Activated CD4-positive, CD25-positive, alpha-beta regulatory T cell (primary cell): ENCODE data around the gene ADCYAP1R1.

Experiments
- DNase-seq, 4 experiments: peaks; one replicate each; lab custom pipeline; 2025; lab: John Stamatoyannopoulos, UW

ADCYAP1R1 gene

DNA sequence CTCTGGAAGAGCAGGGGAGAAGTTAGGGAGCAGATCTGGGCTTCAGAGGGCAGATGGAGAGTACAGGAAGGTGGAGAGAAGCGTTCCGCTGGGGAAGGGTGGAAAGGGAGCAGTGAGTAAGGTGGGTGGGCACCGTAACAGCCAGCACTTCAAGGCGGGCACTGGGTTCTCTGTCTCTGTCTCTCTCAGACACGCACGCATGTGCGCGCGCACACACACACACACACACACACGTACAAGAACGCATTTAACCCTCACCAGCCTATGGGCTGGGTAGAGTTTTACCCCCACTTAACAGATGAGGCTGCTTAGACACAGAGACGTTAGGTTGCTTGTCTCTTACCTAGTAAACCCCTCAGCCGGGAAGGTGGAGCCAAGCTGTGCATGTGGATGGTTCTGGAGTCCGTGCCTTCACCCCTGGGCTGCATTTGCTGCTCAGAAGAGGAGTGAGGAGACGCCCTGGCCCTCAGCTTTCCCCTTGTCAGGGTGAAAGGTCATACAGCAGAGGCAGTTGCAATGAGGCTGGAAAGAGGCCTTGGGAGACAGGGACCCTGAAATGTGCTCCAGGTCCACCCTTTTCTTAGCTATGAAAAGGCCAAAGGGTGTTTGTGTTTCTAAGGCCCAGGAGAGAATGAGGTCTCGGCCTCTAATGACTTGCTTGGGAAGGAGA lies 16.0 kb downstream of the ADCYAP1R1 start:
- no peak for DNase-seq

DNA sequence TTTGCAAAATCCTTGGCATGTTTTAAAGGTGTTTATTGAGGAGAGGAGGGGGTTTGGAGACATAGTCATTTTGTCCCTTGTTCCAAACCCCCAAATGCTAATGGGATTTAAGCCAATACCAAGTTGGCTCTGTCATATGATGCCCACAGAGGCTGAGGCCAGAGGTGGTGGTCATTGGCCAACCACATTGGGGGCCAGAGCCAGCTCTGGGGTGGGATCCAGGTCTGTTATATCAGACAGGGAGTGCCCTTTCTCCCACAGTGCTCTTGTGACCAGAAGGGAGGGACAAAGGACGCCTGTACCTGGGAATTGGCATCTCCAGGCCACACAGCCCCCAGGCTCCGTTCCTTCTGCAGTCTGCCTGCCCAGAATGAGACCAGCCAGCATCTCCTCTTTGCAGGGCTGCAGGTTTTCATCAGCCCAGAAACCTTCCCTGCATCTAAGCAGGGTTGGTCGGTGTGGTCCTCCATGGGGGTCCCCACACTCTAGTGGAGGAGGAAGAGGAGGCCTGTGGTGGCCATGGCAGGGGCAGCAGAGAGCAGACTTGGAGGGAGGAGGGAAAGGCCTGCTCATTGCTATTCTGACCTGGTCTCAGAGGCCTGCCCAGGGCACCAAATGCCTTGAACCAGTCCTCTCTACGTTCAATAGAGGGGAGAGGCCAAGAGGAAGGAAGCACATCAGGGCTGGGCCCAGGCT lies 17.9 kb downstream of the ADCYAP1R1 start:
- DNase-seq = no peak

DNA sequence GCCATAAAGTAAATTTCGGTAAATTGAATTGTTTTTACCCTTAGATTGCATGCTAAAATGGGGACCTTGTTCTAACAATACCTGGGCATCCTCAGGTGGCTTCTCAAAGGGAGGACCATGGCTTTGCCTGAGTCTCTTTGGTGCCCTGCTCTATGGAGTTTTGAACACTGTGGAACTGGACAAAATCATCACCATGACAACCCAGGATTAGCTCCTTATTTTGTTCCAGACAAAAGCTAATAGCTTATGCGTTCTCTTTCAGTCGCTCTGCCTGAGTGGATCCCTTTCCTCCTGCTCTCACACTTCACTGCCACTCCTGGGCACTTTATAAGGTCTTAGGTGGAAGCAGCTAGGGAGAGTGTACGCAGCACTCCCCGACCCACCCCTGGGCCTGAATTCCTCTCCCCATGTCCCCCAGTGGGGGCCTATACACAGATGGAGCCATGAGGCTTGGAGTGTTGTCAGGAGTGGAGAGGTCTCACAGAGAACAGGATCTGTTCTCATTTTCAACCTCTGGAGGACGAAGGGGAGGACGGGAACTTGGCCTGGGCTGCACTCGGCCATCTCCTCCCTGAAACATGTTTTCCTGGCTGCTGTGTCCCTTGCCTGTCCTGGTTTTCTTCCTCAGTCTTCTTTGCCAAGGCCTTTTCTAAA lies 19.0 kb downstream of the ADCYAP1R1 start:
- DNase-seq = no peak

DNA sequence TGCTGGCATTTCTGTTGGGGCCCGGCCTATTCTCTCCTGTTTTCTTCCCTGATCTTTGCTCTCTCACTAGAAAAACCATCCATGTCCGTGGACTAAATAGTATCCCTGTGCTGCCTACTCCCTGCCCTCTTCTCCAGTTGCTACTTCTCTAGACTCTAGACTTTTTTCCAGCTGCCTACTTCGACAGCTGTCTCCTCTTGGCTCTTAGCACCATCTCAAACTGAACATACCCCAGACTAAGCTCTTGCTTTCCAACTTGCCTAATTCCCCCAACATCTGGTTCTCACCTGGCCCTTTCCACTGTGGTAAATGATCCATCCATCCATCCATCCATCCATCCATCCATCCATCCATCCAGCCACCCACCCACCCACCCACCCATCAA lies 19.5 kb downstream of the ADCYAP1R1 start:
- DNase-seq = no peak

DNA sequence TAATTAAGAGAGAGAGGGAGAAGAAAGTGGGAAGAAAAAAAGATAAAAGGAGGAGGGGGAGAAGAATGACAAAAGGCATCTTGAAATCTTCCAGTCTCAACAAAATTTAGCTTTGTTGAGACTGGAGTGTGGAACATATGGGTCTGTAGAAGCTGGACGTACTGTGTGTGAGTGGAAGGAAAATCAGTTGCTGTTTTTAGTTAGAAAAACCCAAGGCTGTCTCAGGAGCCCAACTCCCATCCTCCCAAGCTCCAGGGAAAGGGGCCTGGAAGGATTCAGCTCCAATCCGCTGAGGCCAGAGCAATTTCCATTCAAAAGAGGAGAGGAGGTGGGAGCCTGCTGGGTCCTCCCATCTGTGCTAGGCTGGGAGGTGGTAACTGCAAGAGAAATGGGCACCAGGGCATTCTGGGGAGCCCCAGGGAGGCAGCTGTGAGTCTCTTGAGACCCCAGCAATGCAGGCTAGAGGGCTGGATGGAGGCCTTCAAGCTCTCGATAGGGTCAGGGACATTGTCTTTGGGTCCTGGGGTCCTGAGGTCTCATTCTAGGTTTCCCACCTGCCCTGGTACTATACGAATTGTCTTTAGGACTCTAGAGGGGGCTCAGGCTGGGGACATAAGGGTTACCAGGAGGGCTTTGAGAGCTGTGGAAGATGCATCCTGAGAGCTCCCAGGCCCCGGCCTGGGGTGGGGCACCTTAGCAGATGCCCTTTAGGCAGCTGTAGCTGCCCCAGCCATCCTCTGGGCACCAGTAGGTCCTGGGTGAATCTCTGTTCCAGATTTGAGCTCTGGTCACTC lies 21.4 kb downstream of the ADCYAP1R1 start:
- no peak for DNase-seq

DNA sequence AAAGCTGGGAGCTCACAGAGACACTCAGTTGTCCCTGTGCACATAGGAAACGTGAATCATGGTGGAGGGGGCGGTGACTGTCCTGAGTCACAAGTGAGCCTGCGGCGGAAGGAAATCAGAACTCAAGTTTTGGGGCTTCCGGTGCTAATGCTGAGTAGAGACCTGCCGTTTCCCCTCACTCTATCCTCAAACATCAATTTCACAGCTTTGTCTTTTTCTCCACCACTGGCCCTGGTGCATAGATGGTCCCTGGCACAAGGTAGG lies 21.9 kb downstream of the ADCYAP1R1 start:
- no peak for DNase-seq

DNA sequence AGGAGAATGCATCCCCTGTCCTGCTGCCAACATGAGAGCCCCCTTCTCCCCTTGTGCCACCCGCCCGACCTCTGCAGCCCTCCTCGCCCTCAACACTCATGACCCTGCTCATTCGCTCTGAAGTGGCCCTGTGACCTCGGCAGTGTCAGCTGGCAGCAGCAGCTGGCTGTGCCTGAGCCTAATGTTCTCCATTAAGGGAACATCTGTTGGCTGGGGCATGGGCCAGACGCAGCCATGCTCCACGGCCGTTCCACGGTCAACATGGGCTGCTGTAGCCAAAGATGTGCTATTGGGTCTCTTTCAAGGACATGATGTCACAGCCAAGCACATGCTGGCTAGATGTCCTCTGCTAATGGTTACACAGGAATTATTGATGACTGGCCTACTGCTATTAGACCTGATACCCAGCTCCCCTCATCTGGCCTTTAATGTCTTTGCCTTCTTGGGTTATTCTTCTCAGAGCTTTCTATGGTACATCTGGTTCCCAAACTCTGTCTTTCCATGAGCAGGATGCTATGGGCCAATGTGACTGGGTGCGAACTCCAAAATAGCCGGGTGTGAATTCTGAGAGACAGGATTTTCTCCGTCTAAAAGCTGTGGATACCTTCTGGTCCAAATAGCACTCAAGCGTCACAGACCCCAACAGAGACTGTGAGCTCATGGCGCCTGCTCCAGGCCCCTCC lies 22.4 kb downstream of the ADCYAP1R1 start:
- no peak for DNase-seq

DNA sequence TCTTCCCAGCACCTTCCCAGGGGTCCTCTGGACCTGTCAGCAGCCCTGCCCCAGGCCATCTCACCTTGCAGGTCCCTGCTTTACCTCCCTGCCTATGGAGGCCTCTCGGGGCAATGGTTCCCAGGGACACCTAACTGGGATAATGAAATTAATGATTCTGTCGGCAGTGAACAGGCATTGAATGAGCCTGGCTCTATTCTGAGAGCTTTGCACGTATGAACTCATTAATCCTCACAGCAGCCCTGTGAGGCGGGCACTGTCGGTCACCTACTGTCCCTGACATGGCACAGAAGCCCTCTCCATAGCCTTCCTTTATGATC lies 22.9 kb downstream of the ADCYAP1R1 start:
- DNase-seq = no peak

DNA sequence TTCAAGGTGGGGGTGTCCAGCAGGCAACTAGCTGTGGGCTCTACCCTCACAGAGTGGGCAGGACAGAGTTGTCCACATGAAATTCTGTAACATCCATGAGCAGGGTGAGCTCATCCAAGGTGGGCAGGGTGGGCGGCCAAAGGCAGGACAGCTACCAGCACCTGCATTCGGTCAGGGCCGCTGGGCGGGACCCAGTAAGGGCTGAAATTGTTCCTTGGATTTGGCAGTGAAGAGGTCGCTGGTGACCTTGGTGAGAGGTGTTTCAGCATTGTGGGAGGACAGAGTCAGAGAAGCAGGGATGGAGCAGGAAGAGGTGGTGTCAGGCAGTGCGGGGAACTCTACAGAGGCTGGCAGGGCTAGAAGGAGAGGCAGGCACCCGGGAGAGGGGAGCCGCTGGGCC lies 23.9 kb downstream of the ADCYAP1R1 start:
- DNase-seq = no peak

DNA sequence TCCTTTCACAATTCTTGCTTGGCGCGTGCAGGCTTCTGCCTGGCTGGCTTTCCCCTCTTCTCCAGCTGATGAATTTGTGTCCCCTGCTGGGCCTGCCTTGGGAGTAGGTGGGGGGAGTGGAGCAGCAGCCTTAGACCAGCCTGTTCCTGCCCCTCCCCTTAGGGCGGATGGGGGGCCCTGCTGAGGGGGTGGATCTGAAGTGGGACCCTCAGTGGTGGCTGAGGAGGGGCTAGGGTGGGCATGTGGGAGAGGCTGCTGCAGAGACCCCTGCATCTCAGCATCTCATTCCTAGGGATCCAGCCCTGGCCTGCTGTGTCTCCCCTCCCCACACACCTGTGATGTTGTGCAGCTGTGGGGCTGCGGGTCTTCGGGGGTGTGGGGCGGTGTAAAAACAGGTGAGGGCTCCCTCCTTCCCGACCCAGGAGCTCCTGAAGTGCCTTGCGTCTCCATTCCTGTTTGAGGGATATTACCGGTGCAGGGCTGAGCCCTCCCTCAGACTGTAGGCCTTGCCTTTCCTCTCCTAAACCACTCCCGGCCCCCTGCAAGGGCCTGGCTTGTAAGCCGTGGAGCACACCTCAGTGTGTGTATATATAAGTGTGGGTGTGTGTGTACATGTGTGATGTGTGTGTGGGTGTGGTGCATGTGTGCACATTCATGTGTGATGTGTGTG lies 24.7 kb downstream of the ADCYAP1R1 start:
- no peak for DNase-seq

DNA sequence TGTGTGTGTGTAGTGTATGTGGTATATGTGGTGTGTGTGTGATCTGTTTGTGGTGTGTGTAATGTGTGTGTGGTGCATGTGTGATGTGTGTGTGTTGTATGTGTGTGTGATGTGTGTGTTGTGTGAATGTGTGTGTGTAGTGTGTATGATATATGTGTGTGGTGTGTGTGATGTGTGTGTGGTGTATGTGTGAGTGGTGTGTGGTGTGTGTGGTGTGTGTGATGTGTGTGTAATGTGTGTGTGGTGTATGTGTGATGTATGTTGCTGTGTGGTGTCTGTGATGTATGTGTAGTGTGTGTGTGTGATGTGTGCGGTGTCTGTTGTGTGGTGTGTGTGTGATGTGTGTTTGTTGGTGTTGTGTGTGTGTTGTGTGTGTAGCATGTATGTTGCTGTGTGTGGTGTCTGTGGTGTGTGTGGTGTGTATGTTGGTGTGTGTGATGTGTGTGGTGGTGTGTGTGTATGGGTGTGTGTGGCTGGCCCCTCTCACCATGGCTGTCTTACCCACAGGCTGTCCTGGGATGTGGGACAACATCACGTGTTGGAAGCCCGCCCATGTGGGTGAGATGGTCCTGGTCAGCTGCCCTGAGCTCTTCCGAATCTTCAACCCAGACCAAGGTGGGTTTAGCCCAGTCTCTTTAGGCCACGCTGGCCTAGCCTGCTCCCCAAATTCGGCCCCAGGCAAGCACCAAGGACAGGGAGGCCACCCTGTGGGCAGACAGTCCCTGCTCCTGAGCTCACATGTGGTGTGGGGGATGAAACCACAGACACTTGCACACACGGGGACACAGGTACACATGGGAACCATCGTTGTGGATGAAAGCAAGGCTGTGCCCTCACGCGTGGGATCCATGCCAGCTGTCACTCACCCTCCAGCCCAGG lies 25.6 kb downstream of the ADCYAP1R1 start:
- DNase-seq = no peak

DNA sequence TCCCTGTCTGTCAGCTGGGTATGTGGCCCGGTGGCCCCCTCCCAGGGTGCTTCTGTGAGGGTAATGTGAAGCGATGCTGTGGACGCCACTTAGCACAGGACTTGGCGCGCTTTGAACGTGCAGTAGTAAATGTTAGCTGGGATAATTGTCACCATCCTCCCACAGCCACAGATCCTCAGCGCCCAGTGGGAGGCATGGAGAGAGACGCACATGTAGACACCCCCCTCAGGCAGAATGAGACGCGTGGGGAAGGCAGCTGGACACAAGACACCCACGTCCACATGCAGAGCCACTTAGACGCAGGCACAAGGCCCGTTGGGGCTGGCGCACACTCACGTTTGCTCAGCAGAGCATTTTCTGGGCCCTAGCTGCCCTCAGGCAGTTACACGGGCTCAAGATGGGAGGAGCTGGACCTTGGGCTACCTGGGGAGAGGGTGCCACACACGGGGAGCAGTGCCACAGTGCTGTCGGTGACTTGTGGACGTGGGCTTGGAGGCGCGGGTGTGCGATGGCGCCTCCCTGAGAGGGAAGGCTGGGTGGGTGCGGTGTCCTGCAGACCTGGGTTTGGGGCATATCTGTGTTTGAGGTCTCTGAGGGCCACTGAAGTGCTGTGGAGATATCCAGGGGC lies 26.4 kb downstream of the ADCYAP1R1 start:
- no peak for DNase-seq

DNA sequence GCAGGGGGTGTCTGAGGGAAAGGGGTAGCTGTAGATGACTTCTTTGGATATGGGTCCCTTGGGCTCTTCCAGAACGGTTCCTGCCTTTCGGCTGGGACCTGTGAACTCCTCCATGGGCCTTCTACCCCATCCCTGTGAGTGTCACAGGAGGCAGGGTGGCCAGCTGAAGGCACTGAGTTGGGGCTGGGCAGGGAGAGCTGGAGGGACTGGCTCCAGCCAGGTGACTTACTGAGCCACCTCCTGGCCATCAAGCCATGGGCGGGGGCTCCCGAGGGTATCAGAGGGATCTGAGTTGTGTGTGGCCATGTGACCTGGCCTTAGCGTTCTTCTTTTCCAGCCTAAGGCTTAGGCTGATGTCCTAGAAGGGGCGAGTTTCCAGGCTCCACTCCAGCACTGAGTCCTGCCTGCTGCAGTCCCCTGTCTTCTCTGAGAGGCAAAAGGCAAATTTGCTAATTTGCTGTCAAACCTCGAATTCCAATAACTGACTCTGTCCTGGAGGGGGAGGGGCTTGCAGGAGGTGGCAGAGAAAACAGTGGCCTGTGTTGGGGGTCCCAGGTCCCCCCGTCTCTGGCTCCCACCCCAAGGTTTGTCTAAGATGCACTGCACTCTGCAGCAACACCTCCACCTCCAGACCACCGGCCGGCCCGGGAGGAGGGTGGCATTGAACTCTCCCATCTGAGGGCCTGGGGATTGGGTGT lies 27.2 kb downstream of the ADCYAP1R1 start:
- DNase-seq = no peak

DNA sequence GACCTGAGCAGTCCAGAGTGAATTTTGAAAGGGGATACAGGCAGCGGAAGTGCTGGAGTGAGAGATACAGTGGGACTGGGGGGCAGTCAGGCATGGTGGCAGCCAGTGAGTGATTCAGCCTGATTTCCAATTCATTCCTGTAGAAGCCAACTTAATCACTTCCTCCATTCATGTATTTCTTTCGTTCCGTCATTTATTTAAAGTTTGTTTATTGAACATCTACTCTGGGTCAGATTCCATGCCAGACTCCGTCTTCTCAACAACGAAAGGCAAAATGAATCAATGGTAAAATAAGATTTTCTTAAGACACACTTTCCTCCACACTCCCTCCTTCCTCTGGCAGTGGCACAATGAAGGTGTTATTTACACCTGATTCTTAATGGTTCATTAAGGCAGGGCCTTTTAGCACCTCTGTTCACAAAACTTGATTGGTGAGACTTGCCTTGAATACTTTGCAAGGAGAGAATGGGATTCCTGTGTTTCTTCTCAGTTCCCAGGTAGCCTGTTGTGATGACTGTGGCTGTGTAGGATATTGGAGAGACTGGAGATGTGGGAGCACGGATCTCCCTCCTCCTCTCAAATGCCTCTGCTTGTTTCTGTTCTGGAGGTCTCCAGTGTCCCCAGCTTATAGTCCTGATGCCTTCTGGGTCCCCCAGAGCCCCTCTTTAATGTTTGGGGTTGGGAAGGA lies 27.9 kb downstream of the ADCYAP1R1 start:
- DNase-seq = no peak

DNA sequence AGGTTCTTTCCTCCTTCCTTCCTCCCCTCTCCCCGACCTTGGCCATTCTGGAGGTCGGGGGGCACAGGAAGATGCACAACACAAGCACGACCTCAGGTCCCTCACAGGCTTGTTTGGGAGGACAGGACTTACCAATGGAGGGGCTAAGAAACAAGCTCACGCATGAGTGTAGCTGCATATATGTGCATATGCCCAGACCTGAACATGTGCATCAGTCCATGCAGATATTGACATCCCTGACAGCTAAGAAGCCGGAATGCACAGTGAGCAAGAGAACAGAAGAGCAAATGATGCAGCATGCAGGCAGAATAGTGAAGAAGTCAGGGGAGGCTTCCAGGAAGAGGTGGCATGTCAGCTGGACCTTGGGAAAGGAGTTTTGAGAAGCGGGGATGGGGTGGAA lies 28.7 kb downstream of the ADCYAP1R1 start:
- DNase-seq = no peak

DNA sequence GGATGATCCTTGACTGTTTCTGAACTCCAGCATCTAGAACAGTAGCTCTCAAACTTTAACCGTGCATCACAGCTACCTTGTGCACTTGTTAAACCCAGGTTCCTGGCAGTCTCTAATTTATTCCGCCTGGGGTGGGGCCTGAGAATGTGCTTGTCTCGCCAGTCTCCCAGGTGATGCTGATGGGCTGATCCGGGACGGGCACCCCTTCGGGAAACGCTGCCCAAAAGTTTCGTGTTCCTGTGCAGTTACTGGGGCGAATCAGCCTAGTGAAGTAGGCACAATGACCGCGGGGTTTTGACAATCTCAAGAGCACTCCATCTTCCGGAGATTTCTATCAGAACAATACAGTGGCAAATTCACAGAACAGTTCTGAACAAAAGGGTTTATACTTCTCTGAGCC lies 29.9 kb downstream of the ADCYAP1R1 start:
- DNase-seq = no peak

DNA sequence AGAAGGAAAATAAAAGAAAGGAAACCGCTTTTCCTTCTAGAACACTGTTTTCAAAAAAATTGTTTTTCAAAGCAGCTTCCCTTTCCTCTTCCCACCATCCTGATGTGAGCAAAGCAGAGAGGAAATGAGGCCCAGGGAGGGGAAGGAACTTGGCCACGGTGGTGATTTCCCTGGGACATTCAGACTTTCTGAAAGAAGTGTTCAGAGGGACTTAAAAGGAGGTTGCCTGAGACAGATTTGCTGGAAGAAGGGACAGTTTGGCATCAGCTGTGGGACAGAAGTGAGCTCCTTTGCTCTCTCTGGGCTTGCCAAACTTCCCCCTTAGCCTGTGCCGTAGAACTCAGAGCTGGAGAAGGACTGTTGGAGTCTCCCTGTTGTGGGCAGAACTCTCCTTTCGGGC lies 30.3 kb downstream of the ADCYAP1R1 start:
- DNase-seq = no peak

DNA sequence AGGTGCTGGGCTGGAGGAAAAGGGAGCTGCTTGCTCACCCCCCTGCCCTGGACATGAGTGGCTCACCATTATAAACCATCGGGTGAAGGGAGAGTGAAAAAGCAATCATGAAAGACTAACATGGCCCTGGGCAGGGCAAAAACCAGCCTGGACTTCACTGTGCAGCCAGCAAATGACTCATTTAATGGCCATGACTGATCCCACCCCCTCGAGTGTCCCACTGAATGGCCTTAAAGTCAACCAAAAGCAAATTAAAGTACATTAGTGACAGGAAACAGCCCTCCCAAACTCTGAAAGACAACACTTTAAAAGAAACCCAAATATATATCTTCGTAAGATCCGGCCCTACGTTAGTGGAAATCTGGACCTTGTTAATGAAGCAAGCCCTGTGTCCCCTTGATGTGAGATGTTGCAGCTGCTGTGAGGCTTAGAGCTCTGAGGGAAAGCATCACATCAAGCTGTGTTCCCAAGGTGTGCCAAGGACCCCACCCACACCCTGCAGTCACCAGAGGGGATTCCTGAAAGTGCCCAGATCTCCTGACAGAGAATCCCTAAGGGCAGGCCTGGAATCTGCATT lies 31.2 kb downstream of the ADCYAP1R1 start:
- DNase-seq = no peak

DNA sequence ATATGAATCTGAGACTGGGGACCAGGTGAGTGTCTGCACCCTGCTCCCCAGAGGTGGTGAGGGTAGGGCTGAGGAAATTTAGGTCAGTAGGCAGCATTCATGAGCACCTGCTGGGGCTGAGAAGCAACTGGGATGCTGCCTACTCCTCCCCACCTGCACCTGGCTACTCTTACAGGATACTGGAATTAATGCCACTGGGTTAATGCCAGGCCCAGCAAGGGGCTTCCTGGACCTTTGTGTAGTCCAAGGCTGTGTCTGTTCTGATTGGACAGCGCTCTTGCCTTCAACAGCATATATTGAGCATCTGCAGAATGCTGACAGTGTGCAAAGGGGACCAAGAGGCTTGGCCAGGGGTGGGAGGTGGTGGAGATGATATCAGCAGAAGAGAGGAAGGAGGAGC lies 32.1 kb downstream of the ADCYAP1R1 start:
- DNase-seq = no peak
